NOMO-1 treated with dmso at 0.1 percent for 144 hours (cell line): ENCODE measurements around the gene UBAC2.
"Not testable (repeated sequence)": the region's sequence is repeated elsewhere in the genome, so short reads cannot be mapped to it uniquely, and the experiment has no call there.

Experiments used
- DNase-seq: peaks from one replicate; lab custom pipeline; 2025; ENCODE audit not compliant: unreplicated experiment; lab: John Stamatoyannopoulos, UW

The UBAC2 gene

GRCh38 chr13:99409461-99410083, 208.9 kb downstream of the UBAC2 start:
- DNase-seq = not testable (repeated sequence)

DNA sequence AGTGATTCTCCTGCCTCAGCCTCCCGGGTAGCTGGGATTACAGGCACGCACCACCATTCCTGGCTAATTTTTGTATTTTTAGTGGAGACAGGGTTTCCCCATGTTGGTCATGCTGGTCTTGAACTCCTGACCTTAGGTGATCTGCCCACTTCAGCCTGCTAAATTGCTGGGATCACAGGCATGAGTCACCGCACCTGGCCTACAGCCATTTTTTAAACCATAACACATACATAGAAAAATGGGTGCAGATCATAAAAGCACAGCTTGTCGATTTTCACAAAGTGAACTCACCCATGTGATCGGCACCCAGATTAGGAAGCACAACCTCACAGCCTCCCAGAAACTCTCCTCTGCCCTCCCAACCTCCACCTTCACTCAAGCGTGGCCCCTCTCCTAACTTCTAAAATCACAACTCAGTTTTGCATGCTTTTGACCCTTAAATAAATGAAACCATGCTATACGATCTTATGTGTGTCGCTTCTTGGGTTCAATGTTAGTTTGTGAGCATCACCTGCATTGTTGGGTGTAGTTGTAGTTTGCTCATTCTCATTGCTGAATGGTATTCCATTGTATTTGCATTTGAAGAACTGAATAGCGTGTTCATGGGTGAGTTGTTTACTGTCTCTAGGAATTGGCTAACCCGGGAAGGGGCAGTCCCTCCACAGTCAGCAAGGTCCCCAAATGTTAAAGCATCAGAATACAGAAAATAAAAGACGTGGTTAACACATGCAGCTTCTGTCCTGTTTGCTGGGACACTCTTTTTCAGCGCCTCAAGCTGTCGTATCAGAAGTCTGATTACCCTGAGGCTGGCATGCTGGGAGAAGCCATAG, 210.2 kb downstream of the UBAC2 start:
- not testable (repeated sequence) for DNase-seq

GRCh38 chr13:99412856-99413255, 212.2 kb downstream of the UBAC2 start:
- DNase-seq = no peak

DNA sequence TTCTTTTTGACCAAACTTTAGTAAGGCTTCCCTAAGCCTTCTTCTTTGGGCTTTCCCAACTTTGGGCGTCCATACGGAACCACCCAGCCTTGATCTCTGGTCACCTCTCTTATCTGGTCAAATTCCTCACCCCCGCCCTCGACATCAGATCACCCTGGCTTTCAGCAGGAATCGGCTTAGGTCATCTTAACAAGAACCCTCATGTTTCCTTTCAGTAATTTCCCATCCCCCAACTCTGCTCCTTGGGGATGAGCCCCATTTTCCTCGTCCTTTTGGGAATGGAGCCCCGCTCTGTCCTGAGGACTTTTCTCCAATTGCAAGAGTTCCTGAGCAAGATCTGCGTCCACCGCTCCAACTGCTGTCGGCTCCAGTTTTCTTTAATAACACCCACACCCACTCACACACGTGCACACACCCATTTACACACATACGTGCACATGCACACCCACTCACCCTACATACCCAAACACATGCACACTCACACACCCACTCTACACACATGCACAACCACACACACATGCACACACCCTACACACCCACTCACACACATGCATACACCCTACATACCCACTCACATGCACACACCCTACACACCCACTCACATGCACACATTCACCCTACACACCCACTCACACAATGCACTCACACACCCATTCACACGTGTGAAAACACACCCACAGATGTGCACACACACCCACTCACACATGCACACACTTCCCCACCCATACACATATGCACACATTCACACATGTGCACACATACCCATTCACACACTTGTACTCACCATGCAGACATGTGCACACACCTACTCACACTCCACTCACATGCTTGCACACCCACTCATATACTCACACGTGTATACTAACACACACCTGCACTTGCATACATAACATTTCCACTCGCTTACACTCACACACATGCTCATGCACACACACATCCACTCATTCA, 213.7 kb downstream of the UBAC2 start:
- no peak for DNase-seq

GRCh38 chr13:99415014-99415650, 214.5 kb downstream of the UBAC2 start:
- no peak for DNase-seq

- DNase-seq = no peak
These were observed 215.2 kb downstream of the UBAC2 start for GRCh38 chr13:99415851-99416331.

- DNase-seq = no peak
These were observed 215.9 kb downstream of the UBAC2 start for GRCh38 chr13:99416411-99417121.

DNA sequence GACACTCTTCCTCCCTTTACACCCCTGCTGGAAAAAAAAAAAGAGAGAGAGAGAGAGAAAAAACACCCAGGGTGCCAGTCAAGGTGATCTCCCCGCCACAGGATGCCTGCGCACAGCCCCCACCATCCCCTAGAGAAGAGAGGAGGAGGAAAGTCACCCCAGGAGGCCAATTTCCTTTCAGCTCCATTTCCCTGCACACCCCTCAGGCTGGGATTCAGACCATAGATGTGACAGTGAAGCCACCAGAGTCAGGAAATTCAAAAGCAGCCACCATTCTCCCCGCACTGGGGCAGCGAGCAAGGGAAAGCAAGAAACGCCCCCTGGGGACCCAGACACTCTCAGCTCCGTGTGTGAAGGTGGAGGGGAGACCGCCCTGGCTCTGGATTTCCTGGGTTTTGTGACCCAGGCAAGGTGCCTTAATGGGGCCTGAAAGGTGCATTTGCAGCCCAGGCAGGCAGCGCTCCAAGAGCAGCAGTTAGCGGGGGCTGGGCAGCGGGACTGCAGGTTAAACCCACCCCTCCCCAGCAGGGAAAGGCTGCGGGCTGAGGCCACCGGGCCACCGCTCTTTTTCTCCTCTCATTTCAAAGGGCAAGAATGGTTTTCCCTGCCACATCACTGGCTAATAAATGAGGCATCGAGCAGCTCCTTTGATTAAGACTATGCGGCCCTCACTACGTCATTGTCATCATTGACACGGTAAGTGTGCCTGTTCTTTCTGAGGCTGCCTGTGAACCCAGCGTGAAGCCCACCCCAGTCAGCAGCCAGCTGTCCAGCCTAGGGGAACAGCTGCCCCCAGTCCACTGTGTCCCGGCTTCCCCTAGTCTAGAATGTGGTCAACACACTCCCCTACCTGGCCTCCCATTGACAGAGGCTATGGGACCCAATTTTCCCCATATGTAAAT, 216.8 kb downstream of the UBAC2 start:
- no peak for DNase-seq

- no peak for DNase-seq
These were observed 217.6 kb downstream of the UBAC2 start for GRCh38 chr13:99418103-99418842.

DNA sequence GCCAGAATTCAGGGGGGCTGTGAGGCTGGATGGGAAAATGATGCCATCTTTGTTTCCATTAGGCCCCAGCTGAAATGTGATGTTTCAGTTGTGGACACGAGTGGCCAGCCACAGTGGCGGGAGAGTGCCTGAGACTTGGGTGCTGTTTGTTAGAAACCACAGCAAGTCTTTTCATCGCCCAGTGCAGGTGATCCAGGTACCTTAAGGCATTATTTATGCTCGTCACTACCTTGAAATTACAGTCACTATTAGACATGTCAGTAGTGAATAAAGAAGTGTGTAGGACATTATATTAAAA, 218.1 kb downstream of the UBAC2 start:
- no peak for DNase-seq

DNA sequence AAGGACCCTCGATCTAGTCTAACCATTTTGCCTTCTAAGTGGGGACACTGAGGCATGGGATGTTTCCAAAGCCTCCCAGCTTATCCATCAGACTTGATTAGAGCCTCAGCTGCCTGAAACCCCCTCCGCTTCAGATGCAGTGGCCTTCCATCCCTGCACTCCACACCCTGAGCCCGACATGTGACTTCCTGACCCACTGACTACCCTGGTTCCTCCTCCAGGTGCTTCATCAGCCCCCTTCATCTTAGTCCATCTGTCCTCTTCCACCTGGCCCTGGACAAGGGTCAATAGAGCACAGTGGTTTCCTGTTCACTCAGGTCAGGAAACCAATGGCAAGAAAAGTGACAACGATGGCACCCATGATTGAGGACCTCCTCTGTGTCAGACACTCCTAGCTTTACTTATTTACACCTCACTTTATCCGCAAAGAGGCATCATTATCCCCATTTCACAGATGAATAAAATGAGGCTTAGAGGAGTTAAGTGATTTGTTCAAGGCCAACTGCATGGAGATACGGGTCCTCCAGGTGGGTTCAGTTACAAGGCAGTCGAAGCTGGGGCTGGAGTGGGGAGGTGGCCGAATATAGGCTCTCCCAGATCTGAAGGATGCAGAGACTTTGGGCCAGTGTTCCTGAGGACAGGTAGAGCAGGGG, 219.1 kb downstream of the UBAC2 start:
- no peak for DNase-seq

GRCh38 chr13:99421271-99421670, 220.6 kb downstream of the UBAC2 start:
- DNase-seq = no peak

GRCh38 chr13:99421758-99422585, 221.3 kb downstream of the UBAC2 start:
- DNase-seq = no peak

DNA sequence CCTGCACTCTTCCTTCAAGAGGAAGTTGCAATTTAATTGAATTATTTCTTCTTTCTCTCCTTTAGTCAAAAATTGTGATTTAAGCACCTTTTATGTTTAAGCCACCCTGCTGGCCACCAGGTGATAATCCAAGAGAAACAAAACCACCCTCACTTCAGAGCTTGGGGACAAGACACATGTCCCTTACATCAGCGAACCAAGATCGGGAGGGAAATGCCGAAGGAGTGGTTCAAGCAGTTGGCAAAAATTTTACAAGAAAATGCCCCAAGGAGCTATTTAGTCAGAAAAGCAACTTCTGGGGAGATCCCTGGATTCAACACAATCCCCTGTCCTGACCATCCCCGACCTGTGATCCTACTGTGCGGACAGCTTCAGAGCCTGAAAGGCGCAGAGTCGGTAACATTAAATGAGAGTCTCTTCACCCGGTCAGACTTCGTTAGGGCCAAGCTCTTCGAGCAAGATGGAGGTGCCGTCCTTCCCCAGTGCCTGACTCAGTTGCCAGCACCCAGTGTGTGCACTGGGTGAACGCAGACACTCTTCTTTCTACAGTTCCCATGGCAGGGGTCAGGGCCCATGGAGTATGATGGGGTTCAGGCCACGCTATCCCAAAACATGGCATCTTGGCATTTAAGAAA, 222.0 kb downstream of the UBAC2 start:
- DNase-seq = no peak

DNA sequence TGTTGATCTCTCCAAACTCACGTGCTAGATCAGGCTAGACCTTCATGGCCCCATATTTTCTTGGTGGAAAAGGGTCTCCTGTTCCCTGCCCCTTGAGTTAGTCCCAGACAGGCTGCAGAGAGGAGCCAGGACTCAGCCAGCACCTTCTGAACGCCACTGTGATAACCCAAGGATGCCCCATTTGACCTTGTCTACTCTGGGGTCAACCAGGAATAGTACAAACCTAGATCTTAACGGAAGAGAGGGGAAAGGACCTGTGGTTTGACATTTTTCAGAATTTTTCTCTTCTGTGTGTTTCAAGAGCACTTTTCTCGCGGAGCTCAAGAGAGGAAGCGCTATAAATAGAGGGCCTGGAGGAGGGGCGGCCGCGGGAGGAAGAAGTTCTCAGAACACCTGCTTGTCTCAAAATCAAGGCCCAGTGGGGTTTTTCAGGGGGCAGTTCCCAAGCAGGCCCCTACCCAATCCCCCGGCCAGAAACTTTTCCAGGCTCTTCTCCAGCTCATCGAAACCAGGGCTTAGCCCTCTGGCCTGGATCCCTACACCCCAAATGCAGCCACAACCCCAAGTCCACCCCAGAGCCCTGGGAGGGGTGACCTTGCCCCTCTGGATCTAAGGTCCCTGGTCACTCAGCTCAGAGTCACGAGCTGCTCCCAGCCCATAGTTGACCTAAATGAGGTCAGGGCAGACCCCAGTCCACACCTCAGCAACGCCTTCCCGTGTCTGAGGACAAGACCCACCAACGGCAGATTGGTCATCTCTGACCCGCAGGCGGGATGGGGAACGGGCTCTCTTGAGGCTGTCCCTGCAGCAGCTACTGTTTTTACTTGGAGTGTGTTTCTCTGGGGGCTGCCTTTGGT, 225.1 kb downstream of the UBAC2 start:
- peak; percentile 39 for DNase-seq

DNA sequence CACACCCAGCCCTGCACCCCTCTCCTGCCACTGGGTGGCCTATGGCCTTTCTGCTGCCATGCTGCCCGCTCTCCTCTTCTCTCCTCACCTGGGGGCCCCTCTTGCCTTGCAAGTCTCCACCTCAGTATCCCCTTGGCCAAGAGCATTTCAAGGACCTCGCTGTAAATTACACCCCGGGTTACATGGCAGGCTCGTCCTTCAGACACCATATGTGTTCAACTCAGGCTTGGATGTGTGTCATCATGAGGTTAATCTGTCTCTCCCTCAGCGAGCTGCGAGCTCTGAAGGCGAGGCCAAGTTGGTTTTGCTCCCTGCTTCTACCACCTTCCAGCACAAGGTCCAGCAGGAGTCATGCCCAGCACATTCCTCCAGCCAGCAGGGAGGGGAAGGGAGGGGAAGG, 225.8 kb downstream of the UBAC2 start:
- no peak for DNase-seq
